Progenitor cell of endocrine pancreas (in vitro differentiated cells): Measurements from ENCODE around the gene TTC13. TPM values are rescaled to one million over a fixed set of nuclear protein-coding genes. Genes with fewer than 3 reads are reported as not detected.
"Not testable (repeated sequence)": the region's sequence is repeated elsewhere in the genome, so short reads cannot be mapped to it uniquely, and the experiment has no call there.

Source experiments
- DNase-seq: peaks from one replicate; pipeline ENCODE4 v3.0.0; 2021; ENCODE audit warnings: low spot score; ENCODE audit not compliant: unreplicated experiment
- H3K27ac Mint-ChIP-seq: 2 replicates; pipeline ENCODE4 v1.8.0; 2021; ENCODE audit warnings: mild to moderate bottlenecking, moderate library complexity, mixed read lengths
- H3K27me3 Mint-ChIP-seq: 2 replicates; pipeline ENCODE4 v1.8.0; 2021; ENCODE audit warnings: mixed read lengths
- H3K36me3 Mint-ChIP-seq: 2 replicates; pipeline ENCODE4 v1.8.0; 2022; ENCODE audit warnings: mixed read lengths; ENCODE audit not compliant: insufficient read depth
- H3K4me1 Mint-ChIP-seq: 2 replicates; pipeline ENCODE4 v1.8.0; 2021; ENCODE audit warnings: low read depth, mixed read lengths
- H3K4me3 Mint-ChIP-seq: 2 replicates; pipeline ENCODE4 v1.8.0; 2021; ENCODE audit warnings: low read depth, mild to moderate bottlenecking, moderate library complexity, mixed read lengths
- H3K9me3 Mint-ChIP-seq: 2 replicates; pipeline ENCODE4 v1.8.0; 2021; ENCODE audit warnings: low read depth, mixed read lengths
- CTCF ChIP-seq: fragments of 200-600 bp; sonication (generic); IDR thresholded peaks from one replicate; pipeline ENCODE4 v1.5.0; 2021; ENCODE audit warnings: antibody characterized with exemption, mild to moderate bottlenecking; ENCODE audit not compliant: unreplicated experiment
- total RNA-seq: library from RNA; stranded (reverse); gene quantifications from 2 replicates; pipeline ENCODE4 v1.2.1, GENCODE V29; 2021

The TTC13 gene
- total RNA-seq, 1 donor from 2014 or later: 22.3 TPM

- H3K9me3 Mint-ChIP-seq: no peaks in the 10 kb centered on the region
- no peak overlapping the region for H3K4me3 Mint-ChIP-seq
- DNase-seq: no peak
- H3K27ac Mint-ChIP-seq: peak overlapping the region; percentile 67
- peaks cover 14% of the 10 kb centered on the region for H3K4me1 Mint-ChIP-seq
- no peak for TF ChIP-seq CTCF
- no peaks in the 10 kb centered on the region for H3K27me3 Mint-ChIP-seq
- H3K36me3 Mint-ChIP-seq: peaks cover 13% of the 10 kb centered on the region
Measured at GRCh38 chr1:231023150-231023549, 44.5 kb upstream of the TTC13 start.

GRCh38 chr1:231022543-231022942, 43.9 kb upstream of the TTC13 start:
- H3K36me3 Mint-ChIP-seq: peaks cover 14% of the 10 kb centered on the region
- peaks cover 14% of the 10 kb centered on the region for H3K4me1 Mint-ChIP-seq
- not testable (repeated sequence) for H3K4me3 Mint-ChIP-seq, H3K27ac Mint-ChIP-seq, H3K27me3 Mint-ChIP-seq, DNase-seq, H3K9me3 Mint-ChIP-seq

GRCh38 chr1:231021540-231022031, 42.9 kb upstream of the TTC13 start:
- peaks cover 9% of the 10 kb centered on the region for H3K4me1 Mint-ChIP-seq
- no peaks in the 10 kb centered on the region for H3K27me3 Mint-ChIP-seq

GRCh38 chr1:231020816-231021215, 42.2 kb upstream of the TTC13 start:
- no peaks in the 10 kb centered on the region for H3K27me3 Mint-ChIP-seq
- H3K4me1 Mint-ChIP-seq: peaks cover 2% of the 10 kb centered on the region
- TF ChIP-seq CTCF: no peak
- no peaks in the 10 kb centered on the region for H3K9me3 Mint-ChIP-seq
- no peak overlapping the region for H3K4me3 Mint-ChIP-seq
- DNase-seq: no peak
- H3K27ac Mint-ChIP-seq: no peak overlapping the region
- peaks cover 14% of the 10 kb centered on the region for H3K36me3 Mint-ChIP-seq

More at GRCh38 chr1:231021540-231022031, 42.9 kb upstream of the TTC13 start:
- H3K27ac Mint-ChIP-seq: no peak overlapping the region
- H3K36me3 Mint-ChIP-seq: peaks cover 14% of the 10 kb centered on the region
- H3K9me3 Mint-ChIP-seq: no peaks in the 10 kb centered on the region
- no peak overlapping the region for H3K4me3 Mint-ChIP-seq
- TF ChIP-seq CTCF: no peak
- no peak for DNase-seq

- H3K4me3 Mint-ChIP-seq: no peak overlapping the region
- peaks cover 14% of the 10 kb centered on the region for H3K36me3 Mint-ChIP-seq
- no peaks in the 10 kb centered on the region for H3K27me3 Mint-ChIP-seq
- H3K4me1 Mint-ChIP-seq: no peaks in the 10 kb centered on the region
- H3K9me3 Mint-ChIP-seq: no peaks in the 10 kb centered on the region
- DNase-seq: no peak
- TF ChIP-seq CTCF: no peak
- H3K27ac Mint-ChIP-seq: no peak overlapping the region
Measured at GRCh38 chr1:231020139-231020601, 41.5 kb upstream of the TTC13 start.

GRCh38 chr1:231019711-231020110, 41.0 kb upstream of the TTC13 start:
- no peaks in the 10 kb centered on the region for H3K4me1 Mint-ChIP-seq
- H3K9me3 Mint-ChIP-seq: no peaks in the 10 kb centered on the region
- DNase-seq: no peak
- peaks cover 14% of the 10 kb centered on the region for H3K36me3 Mint-ChIP-seq
- H3K27me3 Mint-ChIP-seq: no peaks in the 10 kb centered on the region
- no peak overlapping the region for H3K4me3 Mint-ChIP-seq
- TF ChIP-seq CTCF: no peak
- no peak overlapping the region for H3K27ac Mint-ChIP-seq
